ENCODE data around the gene MOCOS. TPM values are rescaled to one million over a fixed set of nuclear protein-coding genes. Genes with fewer than 3 reads are reported as not detected.

MOCOS gene
- total RNA-seq, 1 donor from 2014 or later, result under 0.01 TPM

DNA sequence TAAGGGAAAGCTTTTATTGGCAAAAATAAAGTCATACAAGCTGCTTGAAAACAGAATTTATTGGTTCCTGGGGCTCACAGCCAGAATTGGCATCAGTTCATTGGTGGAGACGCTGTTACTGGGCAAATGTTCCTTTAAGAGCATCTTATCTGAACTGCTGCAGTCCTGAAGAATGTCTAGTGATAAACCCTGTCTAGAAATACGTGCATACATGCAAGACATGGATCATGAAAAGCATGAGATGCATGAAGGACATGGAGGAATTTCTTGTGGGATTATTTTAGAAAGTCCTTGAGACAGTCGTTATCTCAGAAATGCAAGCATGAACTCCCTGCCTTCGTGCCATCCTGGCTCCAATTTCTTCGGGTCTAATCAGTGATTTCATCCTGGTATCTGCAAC, 77.7 kb downstream of the MOCOS start:
- no peak for DNase-seq (ENCODE audit: low read depth in 2 of 2)

DNA sequence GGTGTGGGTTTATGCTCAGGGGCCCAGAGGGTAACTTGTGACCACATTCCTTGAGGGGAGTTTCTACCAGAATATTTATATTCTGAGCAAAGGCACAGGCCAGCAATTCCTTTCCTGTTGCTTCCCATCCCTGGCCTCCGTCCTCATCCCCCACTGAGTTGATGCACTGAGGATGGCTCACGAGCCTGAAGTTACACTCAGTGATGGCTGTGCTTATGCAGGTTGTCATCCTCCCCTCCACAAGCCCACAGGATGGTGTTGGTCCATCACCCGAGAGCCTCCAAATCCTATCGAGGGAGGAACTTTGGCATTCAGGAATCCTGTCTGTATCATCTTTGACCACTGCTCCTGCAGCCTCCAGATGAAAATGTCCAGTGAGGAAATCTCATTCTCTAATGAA, 81.9 kb downstream of the MOCOS start:
- no peak for DNase-seq (ENCODE audit: low read depth in 2 of 2)

DNA sequence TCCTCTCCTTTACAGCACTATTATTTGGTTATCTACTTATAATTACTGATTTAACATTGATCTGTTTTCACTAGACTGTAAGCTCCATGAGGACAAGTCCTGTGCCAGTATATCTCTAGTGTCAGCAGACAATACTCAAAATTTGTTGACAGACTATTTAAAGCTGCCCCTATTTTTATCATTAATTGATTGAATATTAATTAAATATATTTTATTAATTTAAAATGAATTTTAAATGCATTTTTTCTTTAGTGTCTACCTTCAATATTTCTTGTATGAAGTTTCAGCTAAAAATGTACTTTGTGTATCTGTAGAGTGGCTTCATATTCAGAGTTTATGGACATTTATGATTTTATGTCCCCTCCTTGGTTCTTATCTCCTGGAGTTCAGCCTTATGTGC, 83.9 kb downstream of the MOCOS start:
- no peak for DNase-seq (ENCODE audit: low read depth in 2 of 2)

DNA sequence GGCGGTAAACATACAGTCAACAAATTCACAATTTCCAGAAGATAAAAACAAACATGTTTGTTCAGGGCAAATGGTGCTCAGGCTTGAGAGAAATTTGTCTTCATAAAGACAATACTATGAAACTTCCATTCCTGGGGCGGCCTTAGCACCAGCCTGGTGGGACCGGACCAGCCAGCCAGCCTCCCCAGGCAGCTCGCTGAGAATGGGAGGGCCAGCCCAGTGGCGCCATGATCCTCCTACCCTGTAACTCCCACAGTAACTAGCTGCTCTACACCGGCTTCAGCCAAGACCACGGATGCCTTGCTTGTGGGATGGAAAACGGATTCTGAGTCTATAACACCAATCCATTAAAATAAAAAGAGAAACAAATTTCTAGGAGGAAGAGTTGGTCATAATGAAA, 86.0 kb downstream of the MOCOS start:
- no peak for DNase-seq (ENCODE audit: low read depth in 2 of 2)

DNA sequence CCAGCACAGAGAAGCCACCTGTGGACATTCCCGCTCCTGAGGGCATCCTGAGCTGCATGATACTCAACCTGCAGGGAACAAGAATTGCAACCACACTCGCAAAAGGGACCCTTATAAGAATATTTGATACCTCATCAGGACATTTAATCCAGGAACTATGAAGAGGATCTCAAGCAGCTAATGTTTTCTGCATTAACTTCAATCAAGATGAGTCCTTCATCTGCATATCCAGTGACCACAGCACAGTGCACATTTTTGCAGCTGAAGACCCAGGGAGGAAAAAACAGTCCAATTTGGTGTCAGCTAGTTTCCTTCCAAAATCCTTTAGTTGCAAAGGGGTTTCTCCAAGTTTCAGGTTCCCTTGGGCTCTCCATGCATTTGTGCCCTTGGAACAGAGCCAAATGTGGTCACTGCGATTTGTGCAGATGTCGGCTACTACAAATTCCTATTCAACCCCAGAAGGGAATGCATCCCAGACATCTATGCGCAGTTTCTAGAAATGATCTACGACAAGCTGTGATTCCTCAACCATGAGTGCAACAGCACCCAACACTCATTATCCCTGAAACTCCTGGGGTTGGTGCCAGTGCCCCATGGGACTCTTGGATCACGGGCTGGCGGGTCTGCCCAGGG, 86.9 kb downstream of the MOCOS start:
- DNase-seq (ENCODE audit: low read depth in 2 of 2), result no peak

DNA sequence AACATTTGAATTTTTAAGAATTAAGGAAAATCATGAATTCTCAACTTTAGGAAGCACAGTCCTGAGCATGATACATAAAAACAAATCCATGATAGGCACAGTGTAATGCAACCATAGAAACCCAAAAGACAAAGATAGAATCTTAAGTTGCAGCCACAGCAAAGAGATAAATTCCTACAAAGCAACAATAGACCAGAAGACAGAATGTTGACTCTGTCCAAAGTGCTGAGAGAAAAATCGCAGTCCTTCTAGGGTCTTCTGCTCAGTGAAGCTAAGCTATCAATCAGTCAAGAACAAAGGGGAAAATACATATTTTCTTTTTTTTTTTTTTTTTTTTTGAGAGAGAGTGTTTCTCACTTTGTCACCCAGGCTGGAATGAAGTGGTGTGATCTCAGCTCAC, 88.3 kb downstream of the MOCOS start:
- DNase-seq (ENCODE audit: low read depth in 2 of 2), result no peak

DNA sequence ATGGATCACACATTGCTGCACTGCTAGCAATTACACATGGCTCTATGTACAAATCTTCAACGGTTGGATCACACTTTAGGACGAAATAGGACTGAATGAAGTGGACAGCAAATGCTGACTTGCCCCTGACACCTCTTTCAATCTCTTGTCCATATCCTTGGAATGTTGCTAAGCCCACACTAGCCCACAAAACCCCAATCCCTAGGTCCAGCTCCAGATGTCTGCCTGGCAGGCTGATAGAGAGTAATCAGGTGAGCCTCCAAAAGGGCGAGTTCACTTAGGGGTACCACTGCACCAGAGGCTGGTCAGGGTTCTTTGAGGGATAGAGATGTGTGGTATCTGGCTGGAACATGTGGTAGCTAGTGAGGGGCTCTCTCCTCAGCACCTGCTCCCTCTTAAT, 91.7 kb downstream of the MOCOS start:
- DNase-seq (ENCODE audit: low read depth in 2 of 2), result no peak

DNA sequence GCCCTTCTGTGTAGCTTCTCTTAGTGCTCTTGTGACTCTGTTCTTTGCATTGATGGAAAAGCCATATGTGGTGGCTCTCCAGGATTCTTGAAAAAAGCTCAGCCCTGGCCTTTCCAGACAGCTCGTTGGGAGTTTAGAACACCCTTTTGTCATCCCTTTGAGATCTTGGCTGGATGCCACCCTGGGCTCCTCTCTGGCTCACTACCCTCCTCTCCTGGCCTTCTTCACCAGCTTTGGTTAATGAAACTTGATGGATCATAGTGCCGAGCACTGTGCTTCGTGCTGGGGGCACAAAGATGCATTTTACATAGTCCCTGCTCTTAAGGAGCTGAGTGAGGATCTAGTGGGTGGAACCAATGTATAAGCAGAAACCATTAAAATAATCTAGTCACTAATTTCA, 94.6 kb downstream of the MOCOS start:
- DNase-seq (ENCODE audit: low read depth in 2 of 2), result no peak

DNA sequence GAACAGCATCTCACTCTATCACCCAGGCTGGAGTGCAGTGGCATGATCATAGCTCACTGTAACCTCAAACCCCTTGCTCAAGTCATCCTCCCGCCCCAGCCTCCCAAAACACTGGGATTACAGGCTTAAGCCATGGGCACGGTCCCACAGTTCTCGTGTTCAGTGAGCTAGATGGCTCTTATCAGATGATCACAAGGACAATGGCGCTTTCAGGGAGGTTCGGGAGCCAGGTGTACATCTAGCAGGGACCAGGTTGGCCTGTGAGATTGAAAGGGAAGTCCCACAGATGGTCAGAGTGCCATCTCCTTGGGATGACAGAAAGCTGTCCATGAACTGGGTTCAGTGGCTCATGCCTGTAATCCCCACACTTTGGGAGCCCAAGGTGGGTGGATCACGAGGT, 96.2 kb downstream of the MOCOS start:
- no peak for DNase-seq (ENCODE audit: low read depth in 2 of 2)

DNA sequence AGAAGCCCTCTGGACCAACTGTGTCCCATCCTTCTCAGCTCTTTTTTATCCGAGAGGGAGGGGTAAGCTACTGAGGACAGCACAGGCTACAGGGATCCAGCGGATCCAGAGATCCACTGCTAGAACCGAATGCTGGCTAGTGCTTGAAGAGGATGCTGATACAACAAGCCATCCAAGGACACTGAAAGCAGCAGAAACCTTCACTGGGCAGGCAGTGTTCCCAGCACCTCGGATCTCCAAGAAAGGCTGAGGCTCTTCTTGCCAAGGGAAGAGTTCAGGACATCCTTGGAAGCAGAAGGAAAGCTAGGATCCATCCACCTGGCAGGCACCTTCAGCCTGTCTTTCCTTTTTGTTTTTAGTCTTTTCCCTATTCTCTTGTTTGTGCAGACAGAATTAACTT, 97.0 kb downstream of the MOCOS start:
- DNase-seq (ENCODE audit: low read depth in 2 of 2), result no peak

DNA sequence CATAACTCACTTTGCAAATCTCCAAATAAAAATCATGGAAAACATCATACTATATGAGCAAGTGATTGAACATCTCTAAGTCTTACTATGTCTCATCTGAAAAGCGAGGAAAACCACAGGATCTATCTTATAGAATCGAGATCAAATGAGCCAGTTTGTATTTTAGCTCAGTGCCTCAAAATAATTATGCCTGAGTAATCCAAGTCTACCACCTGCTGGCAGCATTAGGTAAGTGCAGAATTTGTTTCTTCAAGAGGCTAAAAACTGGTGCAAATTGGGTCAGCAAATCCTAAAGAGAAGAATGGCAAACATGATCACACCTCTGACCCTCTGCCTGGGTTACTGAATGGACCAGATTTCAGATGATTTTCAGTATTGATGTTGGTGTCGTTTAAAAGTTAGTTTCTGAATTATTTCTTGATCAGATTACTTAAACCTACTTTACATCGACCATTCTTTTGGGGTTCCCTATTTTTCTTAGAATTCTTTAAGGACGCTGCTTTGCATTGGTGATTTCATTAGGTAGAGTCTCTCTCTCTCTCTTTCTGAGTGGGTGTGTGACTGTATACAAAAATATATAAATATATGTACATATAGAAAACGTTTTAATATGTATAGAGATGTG, 97.5 kb downstream of the MOCOS start:
- DNase-seq (ENCODE audit: low read depth in 2 of 2), result peak; percentile 73 to 79

DNA sequence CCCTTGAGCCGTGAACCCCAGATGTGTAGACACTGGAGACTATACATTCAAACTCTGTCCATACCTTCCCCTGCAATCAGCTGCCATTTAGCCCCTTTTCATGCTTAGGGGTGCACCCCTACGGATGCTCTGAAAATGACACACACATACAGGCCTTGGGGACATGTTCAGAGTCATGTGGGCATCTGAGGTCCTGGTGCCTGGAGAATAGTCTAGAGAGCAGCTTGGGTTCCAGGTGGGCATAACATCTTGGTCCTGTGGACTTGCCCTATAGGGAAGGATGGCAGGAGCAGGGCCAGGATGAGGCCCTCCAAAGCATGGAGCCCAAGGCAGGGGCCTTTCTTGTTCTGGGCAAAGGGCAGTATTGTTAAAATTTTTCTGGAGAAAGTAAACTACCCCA, 100.4 kb downstream of the MOCOS start:
- DNase-seq (ENCODE audit: low read depth in 2 of 2), result no peak

DNA sequence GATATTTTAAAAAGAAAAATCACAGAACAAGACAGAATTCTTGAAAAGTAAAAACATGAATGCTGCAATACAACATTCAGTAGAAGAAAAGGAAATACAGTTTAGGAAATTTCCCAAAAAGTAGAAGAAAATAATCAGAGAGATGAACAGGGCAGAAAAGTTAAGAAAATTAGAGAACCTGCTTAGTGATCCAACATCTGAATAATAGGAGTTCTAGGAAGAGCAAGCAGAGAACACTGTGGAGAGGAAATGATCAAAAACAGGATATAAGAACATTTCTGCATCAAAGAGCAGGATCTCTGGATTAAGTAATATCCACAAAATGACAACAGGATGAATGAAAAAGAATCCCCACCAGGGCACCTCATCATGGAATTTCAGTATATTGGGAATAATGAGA, 101.4 kb downstream of the MOCOS start:
- DNase-seq (ENCODE audit: low read depth in 2 of 2), result no peak

DNA sequence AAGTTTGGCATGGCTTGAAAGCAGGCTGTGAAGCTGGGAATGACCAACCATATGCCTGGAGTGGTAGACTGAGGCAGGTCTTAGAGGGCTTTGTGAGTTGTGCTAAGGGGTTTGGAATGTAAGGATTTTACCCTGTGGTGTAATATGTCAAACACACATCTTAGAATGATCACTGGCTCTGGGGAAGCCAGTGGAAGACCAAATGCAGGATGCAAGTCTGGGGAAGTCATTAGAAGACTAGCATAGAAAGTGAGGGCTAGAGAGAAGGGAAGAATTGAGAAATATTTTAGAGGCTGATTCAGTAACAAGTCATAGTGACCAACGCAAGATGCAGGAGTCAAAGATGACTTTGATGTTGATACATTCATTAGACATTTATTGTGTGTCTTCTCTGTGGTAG, 106.7 kb downstream of the MOCOS start:
- DNase-seq (ENCODE audit: low read depth in 2 of 2), result no peak

DNA sequence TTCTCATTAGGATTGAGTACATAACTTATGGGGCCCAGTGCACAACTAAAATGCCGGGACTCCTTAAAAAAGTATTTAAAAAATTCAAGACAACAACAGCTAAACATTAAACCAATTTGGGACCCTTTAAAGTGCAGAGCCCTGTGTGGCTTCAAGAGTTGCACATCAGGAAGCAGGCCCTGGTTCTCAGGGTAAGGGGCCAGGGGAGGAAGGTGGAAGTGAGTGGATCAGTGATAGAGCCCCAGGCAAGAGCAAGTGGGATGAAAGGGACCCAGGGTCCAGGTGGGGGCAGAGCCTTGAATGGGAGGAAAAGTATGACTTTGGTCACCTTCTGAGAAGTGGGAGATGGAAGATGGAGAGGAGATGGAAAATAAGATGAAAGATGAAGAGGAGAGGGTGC, 107.9 kb downstream of the MOCOS start:
- DNase-seq (ENCODE audit: low read depth in 2 of 2), result no peak

DNA sequence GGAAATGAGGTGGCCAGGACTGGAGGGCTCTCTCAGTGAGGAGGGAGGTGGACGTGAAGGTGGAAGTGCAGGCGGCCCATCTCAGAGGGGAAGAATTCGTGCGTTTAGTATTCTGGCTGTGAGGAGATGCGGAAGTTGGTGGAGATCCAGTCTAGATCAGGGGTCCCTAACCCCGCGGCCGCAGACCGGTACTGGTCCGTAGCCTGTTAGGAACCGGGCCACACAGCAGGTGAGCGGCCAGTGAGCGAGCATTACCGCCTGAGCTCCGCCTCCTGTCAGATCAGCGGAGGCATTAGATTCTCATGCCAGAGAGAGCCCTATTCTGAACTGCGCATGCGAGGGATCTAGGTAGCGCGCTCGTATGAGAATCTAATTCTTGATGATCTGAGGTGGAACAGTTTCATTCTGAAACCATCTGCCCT, 108.6 kb downstream of the MOCOS start:
- DNase-seq (ENCODE audit: low read depth in 2 of 2), result no peak

DNA sequence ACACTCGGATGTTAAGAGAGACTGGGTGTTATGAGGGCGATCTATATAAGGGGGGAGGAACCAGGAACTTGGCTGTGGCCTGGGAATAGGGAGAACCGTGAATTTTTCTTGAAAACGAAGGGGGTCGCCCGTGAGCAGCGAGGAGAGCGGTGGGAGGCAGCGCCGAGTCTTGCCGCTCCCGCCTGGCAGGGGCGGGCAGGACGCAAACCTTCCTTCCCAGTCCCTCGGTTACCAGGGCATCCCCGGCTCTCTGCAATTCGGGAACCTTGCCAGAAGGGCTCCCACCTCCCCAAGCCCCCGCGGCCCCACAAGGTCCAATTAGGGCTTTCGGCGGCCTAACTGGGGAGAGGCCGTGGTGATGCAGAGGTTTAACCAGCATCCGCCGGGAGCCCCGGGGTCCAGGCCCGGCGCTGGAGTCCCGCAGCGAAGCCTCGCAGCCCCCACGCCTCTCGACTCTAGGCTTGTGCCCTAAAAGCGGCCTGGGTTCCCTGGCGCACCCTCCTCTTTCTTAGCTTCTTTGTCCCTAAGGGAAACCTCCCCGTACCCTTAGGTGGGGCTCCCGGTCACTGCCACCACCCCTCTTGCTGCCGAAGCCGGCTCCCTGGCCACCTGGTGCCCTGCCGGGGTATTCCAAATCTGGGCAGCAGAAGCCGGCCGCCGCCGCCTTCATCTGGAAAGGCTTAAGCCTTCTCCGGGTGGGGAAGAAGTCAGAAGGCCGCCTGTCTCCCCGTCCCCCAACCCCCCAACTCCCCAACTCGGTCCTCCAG, 109.5 kb downstream of the MOCOS start:
- peak; percentile 43 to 89 for DNase-seq (ENCODE audit: low read depth in 2 of 2)

DNA sequence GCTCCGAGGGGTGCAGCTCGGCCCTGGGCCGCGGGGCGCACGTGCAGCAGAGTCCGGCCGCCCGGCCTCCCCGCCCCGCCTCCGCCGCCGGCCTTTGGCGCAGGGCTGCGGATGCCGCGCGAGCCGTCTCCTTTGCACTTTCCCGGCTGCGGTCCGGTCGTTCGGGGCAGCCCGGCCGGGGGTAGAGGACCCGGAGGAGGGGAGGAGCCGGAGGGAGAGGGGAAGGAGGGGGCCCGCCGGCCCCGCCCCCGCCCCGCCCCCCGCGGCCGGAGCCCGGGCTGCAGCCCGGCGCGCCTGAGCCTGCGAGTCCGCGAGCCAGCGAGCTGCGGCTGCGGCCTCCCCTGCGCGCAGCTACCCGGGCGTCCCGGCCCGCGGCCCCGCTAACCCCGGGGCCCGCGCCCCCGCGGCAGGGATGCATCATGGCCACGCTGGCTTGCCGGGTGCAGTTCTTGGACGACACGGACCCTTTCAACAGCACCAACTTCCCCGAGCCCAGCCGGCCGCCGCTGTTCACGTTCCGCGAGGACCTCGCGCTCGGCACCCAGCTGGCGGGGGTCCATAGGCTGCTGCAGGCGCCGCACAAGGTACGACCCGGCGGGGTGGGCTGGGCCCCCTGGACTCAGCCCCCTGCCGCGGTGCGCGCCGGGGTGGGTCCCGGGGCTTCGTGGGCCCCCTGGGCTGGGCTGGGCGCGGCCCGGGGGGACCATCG, 110.3 kb downstream of the MOCOS start, which contains the start of gene FHOD3:
Gene FHOD3 (plus strand): TSS at position 297 of the 709 bp plus-strand sequence. CDS start 123 bp downstream, at position 420.
- peak; percentile 29 to 59 for DNase-seq (ENCODE audit: low read depth in 2 of 2)

DNA sequence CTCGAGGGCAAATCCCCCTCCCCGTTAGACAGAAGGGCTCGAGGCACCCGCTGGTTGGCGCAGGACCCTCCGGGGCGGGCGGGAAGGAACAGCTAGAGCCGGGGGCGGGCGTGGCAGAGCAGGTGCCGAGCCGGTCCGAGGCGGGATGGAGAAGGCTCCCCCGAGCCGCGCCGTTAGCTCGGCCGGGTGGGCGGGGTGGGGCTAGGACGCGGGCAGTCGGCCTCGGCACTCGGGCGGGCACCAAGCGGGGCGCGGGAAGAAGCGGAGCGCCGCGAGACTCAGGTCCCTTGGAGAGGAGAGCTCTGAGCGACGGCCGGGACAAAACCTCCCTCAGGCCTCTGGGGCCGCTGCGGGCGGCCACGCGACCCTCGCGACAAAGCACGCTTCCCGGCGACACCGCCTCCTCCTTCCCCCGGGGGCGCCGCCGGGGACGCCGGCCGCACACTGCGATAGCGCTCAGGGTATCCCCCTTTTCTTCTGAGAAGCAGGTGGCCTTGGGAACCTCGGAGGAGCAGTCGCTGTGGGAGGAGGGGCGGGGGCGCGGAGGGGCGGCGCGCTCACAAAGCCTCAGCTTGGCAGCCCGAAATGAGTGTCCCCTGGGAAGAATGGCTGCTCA, 110.9 kb downstream of the MOCOS start:
- DNase-seq (ENCODE audit: low read depth in 2 of 2), result no peak

DNA sequence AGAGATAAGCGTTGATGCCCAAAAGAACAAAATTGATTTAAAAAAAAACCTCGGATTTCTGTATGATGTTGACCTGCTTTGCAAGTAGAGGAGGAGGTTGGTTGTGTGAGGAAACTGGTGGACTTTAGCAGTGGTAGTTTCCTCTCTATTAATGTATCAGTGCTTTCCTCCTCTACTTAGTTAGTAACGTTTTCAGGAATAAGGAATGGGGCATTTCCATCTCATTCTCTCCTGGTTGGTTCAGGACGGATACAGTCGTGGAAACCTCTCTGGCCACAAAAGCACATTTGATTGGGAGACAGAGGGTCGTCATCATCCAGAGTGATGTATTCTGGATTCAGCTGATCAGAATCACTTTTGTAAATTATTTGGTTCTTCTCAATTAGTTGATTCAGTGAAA, 111.7 kb downstream of the MOCOS start:
- DNase-seq (ENCODE audit: low read depth in 2 of 2), result no peak

DNA sequence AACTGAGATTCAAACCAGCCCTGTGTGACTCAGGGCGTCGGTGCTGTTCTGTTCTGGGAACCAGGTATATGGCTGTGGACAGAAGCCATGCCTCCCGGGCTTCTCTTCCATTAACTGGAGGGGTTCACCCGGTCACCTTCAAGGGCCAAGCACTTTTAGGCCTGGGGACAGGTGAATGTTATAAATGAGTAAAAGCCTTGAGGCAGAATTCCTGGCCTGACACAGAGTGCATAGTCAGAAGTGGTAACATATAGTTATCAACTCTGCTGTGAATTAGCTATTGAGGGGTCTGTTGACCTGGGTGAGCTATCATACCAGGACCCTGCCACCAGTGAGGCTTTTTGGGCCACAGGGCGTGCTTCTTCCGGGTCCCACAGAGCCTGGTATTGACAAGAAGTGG, 112.9 kb downstream of the MOCOS start:
- DNase-seq (ENCODE audit: low read depth in 2 of 2), result no peak

DNA sequence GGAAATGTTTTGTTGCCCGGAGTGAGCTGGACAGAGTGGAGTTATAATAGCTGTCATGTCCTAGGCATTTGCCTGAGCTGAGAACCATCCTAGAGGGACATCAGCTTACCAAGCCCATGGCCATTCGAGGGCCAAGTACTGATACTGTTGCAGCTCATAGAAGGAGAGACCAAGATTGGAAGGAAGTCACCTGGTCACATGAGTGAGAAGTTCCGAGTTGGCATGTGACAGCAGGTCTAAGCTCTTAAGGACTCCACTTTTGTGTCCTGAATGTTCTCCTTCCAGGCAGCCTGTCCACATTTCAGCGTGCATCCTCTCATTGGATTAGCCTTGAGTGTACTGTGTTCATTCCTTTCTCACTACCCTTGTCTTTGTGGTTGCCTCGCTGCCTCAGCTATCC, 114.6 kb downstream of the MOCOS start:
- DNase-seq (ENCODE audit: low read depth in 2 of 2), result no peak
